H1 (cell line): Measurements from ENCODE around the gene SUSD6.

ENCODE experiments used
- CTCF ChIP-seq, 3 experiments: IDR thresholded peaks; 1 replicate in 2 of 3; 2 replicates in 1 of 3; pipeline versions ENCODE4 v1.5.1 to v1.6.1; 2011; ENCODE audit warnings: low read length in 3 of 3, mild to moderate bottlenecking in 3 of 3, inconsistent platforms in 2 of 3, low read depth in 1 of 3, moderate library complexity in 1 of 3; ENCODE audit not compliant: insufficient read depth in 1 of 3; ENCODE audit errors: control extremely low read depth in 1 of 3
- EGR1 ChIP-seq: IDR thresholded peaks from 2 replicates; pipeline ENCODE4 v1.6.1; 2011; ENCODE audit warnings: low read depth, low read length, borderline replicate concordance
- GABPA ChIP-seq: IDR thresholded peaks from 2 replicates; pipeline ENCODE4 v1.6.1; 2011; ENCODE audit warnings: mild to moderate bottlenecking, low read length, moderate library complexity, borderline replicate concordance; ENCODE audit not compliant: insufficient read depth
- KDM5A ChIP-seq: fragments of 200-600 bp; IDR thresholded peaks from 2 replicates; pipeline ENCODE4 v1.7.1; 2012; ENCODE audit warnings: mild to moderate bottlenecking, low read length, inconsistent platforms, mixed read lengths
- PHF8 ChIP-seq: fragments of 200-600 bp; sonication (generic); conservative IDR thresholded peaks from 2 replicates; pipeline ENCODE4 v1.7.1; 2012; ENCODE audit warnings: low read depth, mild to moderate bottlenecking, inconsistent platforms, low read length, moderate library complexity
- POLR2A ChIP-seq, 2 experiments: IDR thresholded peaks; 1 replicate in 1 of 2; 2 replicates in 1 of 2; pipeline ENCODE4 v1.6.1; 2011; ENCODE audit warnings: low read depth in 2 of 2, low read length in 2 of 2, mild to moderate bottlenecking in 2 of 2; ENCODE audit errors: control extremely low read depth in 1 of 2
- RAD21 ChIP-seq, 2 experiments: IDR thresholded peaks in 1 of 2; conservative IDR thresholded peaks in 1 of 2; 2 replicates each; pipeline ENCODE4 v1.6.1; 2011; ENCODE audit warnings: low read depth in 2 of 2, low read length in 2 of 2, improper control_type of control experiment in 1 of 2, inconsistent platforms in 1 of 2, mild to moderate bottlenecking in 1 of 2, moderate library complexity in 1 of 2
- ZNF274 ChIP-seq: IDR thresholded peaks from 2 replicates; pipeline ENCODE4 v1.7.0; 2012; ENCODE audit warnings: low read length, borderline replicate concordance; ENCODE audit errors: extremely low read depth
- TF ChIP-seq, protein P1 (sequence below): IDR thresholded peaks from 2 replicates; pipeline ENCODE4 v1.6.1; 2012; ENCODE audit warnings: inconsistent platforms
- TF ChIP-seq, protein P2 (sequence below): IDR thresholded peaks from 2 replicates; pipeline ENCODE4 v1.6.1; 2012; ENCODE audit warnings: inconsistent platforms
- TF ChIP-seq, protein P3 (sequence below): IDR thresholded peaks from 2 replicates; pipeline ENCODE4 v1.6.1; 2011; ENCODE audit warnings: low read depth, mild to moderate bottlenecking, low read length; ENCODE audit not compliant: insufficient read depth

DNA sequence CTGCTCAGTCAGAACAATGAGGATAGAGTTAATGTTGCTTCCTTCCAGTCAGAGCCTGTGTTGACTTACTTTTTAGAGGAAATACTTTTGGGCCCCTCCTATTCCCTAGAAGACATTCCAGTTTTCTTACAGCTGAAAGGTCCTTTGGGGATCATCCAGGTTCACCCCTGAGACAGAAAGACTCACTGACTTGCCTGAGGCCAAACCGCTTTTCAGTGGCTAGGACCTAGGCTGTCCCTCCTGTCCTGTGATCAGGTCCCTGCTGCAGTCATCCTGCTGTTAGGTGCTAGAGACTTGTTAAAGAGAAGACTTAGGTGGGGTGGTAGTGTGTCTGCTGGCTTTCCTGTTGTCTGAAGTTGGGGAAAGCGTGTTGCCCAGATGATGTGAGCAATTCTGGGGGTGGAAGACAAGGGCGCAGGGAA lies 39.6 kb downstream of the SUSD6 start:
- TF ChIP-seq CTCF (IDR thresholded peaks at IDR 0.05; ENCODE audit: control extremely low read depth in 1 of 3, insufficient read depth in 1 of 3, low read depth in 1 of 3, low read length in 3 of 3) (no peak), PHF8 (no peak), RAD21 (IDR thresholded peaks at IDR 0.05 in 1 of 2, conservative IDR thresholded peaks at IDR 0.05 in 1 of 2; ENCODE audit: low read depth in 2 of 2, low read length in 2 of 2) (no peak), POLR2A (IDR thresholded peaks at IDR 0.05; ENCODE audit: control extremely low read depth in 1 of 2, low read depth in 2 of 2, low read length in 2 of 2) (no peak), GABPA (no peak), KDM5A (no peak), ZNF274 (no peak), EGR1 (no peak)
- TF ChIP-seq, protein P1, sequence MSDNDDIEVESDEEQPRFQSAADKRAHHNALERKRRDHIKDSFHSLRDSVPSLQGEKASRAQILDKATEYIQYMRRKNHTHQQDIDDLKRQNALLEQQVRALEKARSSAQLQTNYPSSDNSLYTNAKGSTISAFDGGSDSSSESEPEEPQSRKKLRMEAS, result no peak
- TF ChIP-seq, protein P2, sequence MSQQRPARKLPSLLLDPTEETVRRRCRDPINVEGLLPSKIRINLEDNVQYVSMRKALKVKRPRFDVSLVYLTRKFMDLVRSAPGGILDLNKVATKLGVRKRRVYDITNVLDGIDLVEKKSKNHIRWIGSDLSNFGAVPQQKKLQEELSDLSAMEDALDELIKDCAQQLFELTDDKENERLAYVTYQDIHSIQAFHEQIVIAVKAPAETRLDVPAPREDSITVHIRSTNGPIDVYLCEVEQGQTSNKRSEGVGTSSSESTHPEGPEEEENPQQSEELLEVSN, result no peak
- TF ChIP-seq, protein P3, sequence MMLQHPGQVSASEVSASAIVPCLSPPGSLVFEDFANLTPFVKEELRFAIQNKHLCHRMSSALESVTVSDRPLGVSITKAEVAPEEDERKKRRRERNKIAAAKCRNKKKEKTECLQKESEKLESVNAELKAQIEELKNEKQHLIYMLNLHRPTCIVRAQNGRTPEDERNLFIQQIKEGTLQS, result no peak
